HTR-8/SVneo (cell line): ENCODE data around the gene IGLL1.
"Not testable (repeated sequence)": the region's sequence is repeated elsewhere in the genome, so short reads cannot be mapped to it uniquely, and the experiment has no call there.

Experiments used
- DNase-seq: peaks from one replicate; pipeline ENCODE4 v3.0.0; 2011; ENCODE audit warnings: low spot score, mixed read lengths; ENCODE audit not compliant: insufficient read length
- FAIRE-seq: peaks from 2 replicates; lab custom pipeline; 2011; peaks lifted over from hg19 to GRCh38; lab: Jason Lieb, UNC

Gene IGLL1

DNA sequence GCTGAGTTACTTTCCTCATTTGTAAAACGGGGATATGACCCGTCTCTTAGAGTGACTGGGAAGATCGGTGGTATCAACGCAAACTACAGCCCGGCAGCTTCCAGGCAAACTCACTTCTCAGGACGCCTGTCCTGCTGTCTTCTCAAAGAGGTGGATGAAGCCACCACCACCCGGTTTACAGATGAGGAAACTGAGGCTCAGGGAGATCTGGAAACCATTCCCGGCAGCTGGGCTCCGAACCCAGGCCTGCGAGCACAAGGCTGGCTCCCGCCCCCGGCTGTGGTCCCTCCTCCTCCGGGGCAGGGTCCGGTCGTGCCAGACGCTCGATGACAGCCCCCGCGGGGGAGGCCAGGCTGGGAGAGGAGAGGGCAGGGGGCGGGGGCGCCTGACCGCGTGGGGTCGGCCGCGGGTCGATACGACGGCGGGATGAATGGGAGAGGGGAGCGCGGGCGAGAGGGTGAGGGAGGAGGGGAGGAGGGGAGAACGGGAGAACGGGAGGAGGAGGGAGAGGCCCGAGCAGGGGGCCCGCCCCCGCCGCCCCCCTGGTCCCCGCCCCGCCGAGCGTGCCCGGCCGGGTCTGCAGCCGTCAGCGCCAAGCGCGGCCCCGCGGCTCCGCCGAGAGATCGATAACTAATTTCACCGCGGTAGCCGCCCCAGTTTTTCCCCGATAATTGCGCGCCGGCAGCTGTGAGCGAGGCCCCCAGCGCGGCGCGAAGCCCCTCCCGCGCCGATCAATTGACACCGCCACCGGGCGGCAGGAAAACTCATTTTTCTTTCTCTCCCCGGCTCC is 14.0 kb downstream of the IGLL1 start:
- no peak for DNase-seq
- no peak for FAIRE-seq

DNA sequence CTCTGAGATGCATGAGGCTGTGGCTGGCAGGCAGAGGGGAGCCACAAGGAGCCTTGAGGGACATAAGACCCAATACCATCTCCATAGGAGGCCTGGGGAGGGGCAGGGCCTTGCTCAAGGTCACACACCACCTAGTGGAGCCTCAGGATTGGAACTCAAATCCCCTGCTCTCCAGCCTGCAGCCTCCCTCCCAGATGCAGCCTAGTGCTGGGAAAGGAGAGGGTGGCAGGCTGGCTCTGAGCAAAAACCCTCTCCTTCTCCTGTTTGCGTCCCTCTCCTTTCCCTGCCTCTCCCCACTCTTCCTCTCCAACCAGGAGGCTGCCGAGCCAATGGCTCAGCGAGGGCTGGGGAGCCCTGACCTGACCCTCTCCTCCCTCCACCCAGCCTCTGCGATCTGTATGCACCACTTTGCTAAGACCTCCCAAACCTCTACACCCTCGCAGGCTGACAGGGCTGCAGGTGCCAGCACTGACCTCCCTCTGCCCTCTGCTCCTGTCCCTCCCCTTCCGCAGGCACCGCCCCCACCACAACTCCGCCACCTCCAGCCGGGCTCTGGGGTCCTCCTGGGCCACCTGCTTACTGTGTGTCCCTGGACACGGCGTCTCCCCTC is 14.7 kb downstream of the IGLL1 start:
- no peak for FAIRE-seq
- no peak for DNase-seq

DNA sequence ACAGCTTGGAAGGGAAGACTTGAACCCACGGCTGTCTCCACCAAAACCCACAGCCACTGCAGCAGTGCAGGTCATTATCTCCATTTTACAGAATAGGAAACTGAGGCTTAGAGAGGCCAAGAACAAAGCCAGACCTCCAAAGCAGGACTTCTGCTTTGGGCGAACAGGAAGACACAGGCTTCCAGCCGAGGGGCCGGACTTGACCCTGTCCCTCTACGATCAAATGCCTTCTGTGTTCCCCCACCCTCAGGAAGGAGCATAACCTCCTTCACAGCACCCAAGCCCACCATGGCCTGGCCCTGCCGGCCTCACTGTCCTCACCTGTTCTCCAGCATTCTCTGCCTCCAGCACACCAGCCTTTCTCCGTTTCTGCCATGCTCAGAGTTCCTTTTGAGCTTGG is 15.8 kb downstream of the IGLL1 start:
- DNase-seq: no peak
- no peak for FAIRE-seq

DNA sequence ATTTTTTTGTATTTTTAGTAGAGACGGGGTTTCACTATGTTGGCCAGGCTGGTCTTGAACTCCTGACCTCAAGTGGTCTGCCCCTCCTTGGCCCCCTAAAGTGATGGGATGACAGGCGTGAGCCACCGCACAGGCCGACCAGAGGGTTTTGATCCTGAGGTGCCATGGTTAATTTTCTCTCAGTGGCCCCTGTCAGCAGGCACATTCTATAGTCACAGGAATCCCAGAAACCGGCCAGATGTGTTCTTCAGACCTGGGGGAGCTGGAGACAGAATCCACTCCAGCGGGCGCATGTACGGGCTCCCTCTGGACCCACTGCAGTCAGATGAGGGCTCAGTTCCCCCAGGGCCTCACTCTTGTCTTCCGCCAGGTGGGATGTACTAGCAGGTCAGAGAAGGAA is 17.0 kb downstream of the IGLL1 start:
- no peak for FAIRE-seq

DNA sequence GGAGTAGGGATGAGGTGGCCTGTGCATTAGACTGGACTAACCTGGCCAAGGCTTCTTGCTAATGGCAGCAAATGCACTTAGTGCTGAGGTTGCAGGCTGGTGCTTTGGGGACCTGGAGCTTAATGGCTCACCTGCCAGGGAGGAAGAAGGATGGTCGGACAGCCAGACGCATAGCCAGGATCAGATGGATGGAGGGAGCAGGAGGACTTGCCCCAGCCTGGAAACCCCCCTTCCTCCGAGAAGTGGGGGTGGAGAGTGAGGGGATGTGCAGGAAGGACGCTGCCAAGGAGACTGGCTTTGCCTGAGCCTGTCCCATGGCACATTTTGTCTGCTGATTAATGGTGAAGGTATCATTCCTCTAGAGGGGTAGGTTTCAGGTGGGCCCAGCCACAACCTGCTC is 17.9 kb downstream of the IGLL1 start:
- no peak for DNase-seq
- no peak for FAIRE-seq

More for the DNA sequence above, 17.0 kb downstream of the IGLL1 start:
- DNase-seq: no peak

DNA sequence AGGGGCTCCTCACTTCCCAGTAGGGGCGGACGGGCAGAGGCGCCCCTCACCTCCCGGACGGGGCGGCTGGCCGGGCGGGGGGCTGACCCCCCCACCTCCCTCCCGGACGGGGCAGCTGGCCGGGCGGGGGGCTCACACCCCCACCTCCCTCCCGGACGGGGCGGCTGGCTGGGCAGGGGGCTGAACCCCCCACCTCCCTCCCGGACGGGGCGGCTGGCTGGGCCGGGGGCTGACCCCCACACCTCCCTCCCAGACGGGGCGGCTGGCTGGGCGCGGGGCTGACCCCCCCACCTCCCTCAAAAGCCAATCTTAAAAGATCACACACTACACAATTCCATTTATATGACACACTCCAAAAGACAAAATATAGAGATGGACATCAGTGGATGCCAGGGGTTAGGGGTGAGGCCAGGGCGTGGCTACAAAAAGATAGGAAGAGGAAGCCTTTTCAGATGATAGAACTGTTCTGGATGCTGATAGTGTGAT is 19.0 kb downstream of the IGLL1 start:
- not testable (repeated sequence) for DNase-seq, FAIRE-seq

DNA sequence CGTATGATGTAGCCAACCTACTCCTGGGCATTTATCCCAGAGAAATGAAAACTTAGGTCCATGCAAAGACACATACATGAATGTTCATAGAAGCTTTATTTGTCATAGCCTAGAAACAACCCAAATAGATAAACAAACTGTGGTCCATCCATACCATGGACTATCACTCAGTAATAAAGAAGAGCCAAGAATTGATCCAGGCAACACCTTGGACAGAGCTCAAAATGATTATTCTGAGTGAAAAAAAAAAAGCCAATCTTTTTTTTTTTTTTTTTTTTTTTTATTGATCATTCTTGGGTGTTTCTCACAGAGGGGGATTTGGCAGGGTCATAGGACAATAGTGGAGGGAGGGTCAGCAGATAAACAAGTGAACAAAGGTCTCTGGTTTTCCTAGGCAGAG is 19.9 kb downstream of the IGLL1 start:
- DNase-seq, FAIRE-seq: not testable (repeated sequence)

DNA sequence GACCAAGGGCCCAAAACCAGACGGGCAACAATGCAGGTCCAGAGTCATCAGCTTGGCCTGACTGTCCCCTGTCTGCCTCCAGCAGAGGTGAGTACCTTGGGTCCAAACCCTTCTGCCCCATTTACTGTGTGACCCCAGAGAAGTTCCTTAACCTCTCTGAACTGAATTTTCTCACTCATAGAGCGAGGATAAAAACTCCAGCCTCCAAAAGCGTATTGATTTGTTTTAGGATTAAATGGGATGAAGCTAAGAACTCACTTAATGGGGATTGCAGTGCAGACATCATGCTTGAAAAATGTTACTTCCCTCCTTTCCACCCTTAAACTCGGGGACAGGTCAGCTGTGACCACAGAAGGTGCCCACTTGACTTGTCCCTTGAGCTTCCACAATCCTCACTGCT is 22.6 kb downstream of the IGLL1 start:
- no peak for FAIRE-seq
- no peak for DNase-seq

DNA sequence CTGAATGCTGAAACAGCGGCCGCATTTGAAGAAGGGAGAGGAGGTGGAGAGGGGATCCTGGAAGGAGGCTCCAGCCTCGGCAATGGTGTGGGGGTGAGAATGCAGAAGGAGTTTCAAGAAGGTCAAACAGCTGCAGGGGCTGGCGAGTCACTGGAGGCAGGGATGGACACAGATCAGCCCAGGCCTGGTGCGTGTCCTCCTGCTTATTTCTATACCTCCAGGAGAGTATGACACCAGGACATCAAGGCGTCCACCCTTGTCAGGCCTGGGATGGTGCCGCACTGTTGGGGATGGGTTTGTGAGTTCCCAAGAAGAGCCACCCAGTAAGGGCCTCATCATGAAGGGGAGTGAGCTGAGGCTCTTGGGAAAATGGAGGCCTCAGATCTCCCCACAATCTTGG is 23.1 kb downstream of the IGLL1 start:
- no peak for DNase-seq
- no peak for FAIRE-seq

DNA sequence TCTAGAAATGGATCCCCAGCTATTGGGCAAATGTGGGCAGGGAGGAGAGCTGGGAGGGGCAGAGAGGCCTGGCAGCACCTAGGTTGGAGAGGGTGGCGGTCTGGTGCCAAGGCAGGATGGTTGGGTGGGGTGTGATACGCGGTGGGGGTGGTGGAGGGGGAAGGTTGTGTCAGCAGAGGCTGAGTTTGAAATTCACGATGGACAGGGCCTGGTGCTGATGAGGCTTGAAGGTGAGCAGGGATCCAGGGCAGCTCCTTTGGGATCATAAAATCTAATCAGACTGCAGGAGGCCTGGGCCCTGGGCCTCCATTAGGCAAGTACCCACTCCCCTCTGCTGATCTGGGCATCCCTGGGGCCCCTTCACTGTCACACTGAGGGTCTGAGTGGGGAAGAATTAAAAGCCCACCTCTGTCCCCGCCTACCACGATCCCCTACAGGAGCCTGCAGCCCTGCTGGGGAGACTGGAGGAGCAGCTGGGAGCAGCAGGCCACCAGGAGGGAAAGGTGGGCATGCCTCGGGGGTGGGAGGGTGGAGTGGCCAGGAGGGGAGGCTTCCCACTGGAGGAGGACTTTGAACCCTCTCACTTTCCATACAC is 24.0 kb downstream of the IGLL1 start:
- FAIRE-seq: no peak
- DNase-seq: no peak

DNA sequence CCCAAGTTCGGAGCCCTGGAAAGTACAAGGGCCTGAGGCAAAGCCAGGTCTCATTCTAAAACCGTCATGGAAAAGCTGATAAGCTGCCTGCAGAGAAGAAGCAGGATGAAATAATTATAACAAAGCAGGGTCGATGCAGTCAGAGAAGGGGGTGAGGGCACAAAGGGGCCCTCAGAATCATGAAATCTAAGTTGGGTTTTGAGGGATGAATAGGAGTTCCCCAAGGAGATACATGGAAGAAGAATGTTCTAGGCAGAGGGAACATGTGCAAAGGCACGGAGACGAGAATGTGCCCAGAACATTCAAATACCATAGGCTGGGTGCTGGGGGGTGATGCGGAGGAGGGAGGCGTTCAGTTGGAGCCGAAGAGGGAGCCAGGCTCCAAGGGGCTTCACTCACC is 25.0 kb downstream of the IGLL1 start:
- no peak for FAIRE-seq
- DNase-seq: no peak

DNA sequence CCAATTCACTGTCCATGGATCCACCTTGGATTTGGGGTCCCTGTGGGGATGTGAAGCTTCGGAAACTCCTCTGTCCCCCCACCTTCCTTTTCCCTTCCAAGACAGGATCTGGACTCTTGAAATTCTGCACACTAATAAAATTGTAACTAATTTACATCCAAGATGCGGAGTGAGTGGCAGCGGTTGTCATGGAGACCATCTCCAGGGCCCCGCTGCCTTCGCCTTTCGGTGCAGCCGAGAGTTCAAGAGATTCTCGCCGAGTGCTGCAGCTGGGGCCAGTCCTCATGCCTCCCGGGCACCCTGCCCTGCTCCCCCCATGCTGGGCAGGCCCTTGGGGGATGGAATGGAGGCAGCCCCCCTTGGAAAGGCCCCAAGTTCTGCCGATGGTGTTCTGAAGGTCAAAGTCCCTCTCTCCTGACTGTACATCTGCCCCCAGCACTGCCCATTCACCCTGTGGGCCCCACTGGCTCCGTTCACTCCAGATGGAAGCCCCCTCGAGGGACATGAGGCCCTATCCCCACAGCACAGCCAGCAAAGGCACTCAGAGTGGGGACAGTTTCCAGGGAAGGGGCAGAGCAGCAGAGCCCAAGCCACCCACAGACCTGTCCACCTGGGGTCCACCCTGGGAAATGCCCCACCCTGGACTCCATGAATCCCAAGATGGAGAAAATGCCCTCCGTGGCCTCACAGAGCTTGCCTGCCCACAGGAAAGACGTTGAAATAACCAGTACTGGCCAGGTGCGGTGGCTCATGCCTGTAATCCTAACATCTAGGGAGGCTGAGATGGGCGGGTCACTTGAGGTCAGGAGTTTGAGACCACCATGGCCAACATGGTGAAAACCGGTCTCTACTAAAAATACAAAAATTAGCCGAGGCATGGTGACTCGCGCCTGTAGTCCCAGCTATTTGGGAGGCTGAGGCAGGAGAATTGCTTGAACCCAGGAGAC is 25.9 kb downstream of the IGLL1 start:
- DNase-seq (no peak), FAIRE-seq (no peak)

DNA sequence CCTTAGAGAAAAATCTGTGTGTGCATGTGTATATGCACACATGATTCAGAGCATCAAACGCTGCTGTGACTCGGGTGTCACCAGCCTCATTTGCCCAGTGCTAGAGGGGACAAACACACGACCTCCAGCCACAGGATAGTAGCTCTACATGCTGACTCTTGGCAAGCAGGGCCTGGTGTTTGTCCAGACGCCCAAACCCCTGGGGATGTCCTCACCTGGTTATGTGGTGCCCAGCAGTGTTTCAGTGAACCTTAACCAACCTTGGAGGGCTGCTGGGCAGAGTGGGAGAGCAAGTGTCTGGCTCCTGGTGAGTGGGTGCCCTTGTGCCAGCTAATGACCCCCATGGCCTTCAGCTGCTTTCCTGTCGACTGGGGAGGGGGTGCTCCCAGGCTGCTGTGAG is 26.7 kb downstream of the IGLL1 start:
- DNase-seq (no peak), FAIRE-seq (no peak)

DNA sequence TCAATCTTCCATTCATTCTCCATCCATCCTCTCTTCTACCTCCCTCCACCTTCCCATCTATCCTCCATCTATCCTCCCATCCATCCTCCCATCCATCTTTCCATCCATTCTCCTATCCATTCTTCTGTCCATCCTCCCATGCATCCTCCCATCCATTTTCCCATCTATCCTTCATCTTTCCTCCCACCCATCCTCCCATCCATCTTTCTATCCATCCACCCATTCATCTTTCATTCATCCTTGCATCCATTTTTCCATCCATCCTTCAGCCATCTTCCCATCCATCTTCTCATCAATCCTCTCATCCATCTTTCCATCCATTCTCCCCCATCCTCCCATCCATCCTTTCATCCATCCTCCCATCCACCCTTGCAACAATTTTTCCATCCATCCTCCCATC is 27.5 kb downstream of the IGLL1 start:
- DNase-seq (no peak), FAIRE-seq (no peak)

DNA sequence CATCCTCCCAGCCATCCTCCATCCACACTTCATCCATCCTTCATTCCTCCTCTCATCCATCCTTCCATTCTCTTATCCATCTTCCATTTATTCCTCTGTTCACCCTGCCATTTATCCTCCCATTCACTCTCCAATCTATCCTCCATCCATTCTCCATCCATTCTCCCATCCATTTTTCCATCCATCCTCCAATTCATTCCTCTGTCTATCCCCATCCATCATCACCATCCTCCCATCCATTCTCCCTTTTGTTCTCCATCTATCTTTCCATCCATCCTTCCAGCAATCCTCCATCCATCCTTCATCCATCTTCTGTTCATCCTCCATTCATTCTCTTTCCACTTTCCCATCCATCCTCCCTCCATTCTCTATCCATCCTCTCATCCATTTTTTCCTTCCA is 28.7 kb downstream of the IGLL1 start:
- no peak for FAIRE-seq
- DNase-seq: no peak

DNA sequence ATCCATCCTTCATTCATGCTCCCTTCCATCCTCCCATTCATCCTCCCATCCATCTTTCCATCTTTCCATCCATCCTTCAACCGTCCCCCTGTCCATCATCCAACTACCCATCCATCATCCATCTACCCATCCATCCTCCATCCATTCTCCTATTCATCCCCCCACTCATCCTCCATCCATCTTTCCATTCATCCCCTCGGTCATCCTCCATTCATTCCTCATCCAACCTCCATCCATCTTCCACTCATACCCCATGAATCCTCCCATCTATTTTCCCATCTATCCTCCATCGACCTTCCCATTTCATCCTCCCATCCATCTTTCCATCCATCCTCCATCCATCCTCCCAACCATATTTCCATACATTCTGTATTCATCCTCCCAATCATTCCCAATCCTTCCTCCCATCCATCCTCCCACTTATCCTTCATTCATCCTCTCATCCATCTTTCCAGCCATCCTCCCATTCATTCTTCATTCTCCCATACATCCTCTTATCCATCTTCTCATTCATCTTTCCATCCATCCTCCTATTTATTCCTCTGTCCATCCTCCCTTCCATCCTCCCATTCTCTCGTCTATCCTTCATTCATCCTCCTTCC is 29.9 kb downstream of the IGLL1 start:
- no peak for DNase-seq
- FAIRE-seq: no peak

DNA sequence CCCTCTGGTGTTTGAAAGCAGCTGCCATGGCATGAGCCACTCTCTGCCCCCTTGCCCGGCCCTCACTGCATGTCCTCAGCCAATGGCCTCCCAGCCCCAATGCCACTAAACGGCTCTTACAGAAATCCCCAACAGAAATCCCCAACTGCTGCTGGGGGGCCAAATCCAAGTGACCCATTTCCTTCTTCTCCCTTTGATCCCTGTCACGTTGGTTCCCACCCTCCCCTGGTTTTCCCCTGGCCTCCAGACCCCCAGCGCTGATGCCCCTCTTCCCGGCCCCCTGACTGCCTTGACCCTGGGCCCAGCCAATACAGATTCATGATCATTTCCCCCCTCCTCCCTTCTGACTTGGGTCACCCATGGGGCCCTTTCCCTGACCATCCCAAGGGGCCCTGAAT is 30.9 kb downstream of the IGLL1 start:
- FAIRE-seq: no peak

DNA sequence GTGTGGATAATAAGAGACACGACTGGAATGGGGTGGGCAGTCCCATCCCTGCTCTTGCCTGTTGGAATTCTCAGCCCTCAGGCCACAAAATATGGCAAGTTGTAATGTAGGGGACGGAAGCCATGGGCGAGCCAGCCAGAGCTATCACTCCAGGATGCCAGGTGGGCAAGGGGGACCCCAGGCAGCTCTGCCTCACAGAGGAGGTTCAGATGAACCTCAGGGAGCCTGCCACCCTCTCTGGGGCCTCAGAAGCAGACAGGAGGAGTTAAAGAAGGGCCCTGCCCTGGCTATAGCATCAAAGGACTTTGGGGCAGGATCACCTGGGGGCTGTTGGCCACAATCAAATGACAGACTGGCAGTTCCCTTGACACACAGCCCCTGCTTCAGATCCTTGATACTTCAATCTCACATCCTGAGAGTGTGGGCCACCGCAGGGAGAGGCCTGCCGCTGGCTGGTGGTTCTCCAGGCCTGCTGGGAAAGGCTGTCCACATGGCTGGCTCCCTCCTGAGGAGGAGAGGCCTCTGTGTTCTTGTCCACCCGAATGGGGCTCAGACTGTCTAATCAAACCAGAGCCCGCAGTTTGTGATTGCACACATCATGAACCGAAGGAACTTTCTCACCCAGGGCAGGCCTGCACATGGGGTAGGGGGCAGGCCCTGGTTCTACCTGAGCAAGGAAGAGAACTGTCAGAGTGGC is 31.4 kb downstream of the IGLL1 start:
- DNase-seq: no peak
- no peak for FAIRE-seq

More for the DNA sequence above, 30.9 kb downstream of the IGLL1 start:
- no peak for DNase-seq

DNA sequence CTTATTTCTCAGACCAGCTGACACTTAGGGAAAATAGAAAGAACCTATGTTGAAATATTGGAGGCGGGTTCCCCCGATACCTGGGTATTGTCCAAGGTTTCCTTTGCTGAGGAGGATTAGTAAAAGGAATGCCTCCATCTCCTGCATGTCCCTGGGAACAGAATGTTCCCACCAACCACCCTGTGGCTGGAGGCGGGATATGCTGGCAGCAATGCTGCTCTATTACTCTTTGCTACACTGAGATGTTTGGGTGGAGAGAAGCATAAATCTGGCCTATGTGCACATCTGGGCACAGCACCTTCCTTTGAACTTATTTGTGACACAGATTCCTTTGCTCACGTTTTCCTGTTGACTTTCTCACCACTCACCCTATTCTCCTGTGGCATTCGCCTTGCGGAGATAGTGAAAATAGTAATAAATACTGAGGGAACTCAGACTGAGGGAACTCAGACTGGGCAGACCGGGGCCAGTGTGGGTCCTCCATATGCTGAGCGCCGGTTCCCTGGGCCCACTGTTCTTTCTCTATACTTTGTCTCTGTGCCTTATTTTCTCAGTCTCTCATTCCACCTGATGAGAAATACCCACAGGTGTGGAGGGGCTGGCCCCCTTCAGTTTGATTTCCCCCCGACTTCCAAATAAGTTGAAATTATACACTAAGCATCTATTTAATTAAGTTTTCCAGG is 32.1 kb downstream of the IGLL1 start:
- DNase-seq (no peak), FAIRE-seq (no peak)
